GM21825 (cell line): Measurements from ENCODE around the gene SWI5.
"Not testable (repeated sequence)": the region's sequence is repeated elsewhere in the genome, so short reads cannot be mapped to it uniquely, and the experiment has no call there.

ENCODE experiments used
- ATAC-seq: cut with Tn5 transposase; IDR thresholded peaks from one replicate; pipeline ENCODE4 v1.9.1; 2021; ENCODE audit warnings: mild to moderate bottlenecking, moderate library complexity; ENCODE audit not compliant: unreplicated experiment

The SWI5 gene

DNA sequence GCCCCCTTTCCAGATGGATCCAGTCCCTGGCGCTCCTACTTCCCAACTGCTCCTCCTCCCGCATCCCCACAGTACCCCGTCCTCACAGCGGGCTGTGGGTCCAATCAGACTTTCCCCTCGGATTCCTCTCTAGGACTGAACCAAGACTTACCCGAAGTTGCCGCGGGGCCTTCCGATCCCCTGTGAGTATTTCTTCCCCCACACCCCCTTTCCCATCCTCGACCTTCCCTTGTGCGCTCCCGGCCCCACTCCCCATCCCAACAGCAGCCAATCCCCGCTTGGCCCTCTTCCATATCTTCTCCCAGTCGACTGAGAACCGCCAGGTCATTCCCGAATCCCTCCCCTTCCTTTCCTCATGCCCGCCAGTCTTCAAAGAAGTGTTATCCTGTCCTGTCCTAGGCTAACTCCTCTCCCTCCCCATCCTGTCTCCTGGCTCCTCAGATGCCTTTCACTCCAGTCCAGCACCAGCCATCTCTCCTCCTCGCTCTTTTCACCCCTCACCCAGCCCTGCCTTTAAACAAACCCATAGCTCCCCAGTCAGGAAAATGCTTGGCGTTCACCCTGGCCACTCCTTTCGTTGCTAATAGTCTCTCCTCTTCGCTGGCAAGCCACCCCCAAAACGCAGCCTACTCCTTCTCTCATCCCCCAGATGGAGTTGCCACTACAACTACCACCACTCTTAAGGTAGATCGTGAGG lies 646 bp downstream of the SWI5 start:
- ATAC-seq: no peak

DNA sequence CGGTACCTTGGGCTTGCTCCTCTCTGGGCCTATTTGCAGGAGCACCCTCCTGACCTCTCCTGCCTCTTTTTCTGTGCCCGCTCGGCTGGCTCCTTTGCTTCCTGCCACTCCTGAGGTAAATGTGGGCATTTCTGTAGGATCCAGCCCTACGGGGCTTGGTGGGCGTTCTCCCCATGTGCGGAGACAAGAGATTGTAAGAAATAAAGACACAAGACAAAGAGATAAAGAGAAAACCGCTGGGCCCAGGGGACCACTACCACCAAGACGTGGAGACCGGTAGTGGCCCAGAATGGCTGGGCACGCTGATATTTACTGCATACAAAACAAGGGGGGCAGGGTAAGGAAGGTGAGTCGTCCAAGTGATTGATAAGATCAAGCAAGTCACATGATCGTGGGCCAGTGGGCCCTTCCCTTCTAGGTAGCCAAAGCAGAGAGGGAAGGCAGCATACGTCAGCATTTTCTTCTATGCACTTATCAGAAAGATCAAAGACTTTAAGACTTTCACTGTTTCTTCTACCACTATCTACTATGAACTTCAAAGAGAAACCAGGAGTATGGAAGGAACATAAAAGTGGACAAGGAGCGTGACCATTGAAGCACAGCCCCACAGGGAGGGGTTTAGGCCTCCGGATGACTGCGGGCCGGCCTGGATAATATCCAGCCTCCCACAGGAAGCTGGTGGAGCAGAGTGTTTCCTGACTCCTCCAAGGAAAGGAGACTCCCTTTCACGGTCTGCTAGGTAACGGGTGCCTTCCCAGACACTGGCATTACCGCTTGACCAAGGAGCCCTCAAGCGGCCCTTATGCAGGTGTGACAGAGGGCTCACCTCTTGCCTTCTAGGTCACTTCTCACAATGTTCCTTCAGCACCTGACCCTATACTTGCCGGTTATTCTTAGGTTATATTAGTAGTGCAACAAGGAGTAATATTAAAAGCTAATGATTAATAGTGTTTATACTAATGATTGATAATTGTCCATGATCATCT lies 3.3 kb downstream of the SWI5 start:
- not testable (repeated sequence) for ATAC-seq

DNA sequence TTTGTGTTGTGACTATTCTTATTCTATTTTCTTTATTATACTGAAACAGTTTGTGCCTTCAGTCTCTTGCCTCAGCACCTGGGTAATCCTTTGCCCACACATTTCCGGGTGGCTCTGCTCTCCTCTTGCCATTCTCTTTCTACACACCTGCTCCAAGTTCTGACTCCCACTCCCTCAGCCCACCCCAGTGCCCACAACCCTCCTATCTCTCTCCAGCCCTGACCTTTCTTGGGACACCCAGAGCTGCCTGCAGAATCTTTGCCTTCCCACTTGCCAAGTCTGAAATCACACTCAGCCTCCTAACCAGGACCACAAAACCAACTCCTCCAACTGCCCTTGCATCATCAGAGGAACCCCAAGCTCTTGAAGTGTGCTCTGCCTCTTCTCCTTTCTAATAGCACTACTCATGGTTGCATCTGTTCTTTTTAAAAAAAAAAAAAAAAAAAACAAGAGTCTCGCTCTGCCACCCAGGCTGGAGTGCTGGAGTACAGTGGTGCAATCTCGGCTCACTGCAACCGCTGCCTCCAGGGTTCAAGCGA lies 4.1 kb downstream of the SWI5 start:
- no peak for ATAC-seq

DNA sequence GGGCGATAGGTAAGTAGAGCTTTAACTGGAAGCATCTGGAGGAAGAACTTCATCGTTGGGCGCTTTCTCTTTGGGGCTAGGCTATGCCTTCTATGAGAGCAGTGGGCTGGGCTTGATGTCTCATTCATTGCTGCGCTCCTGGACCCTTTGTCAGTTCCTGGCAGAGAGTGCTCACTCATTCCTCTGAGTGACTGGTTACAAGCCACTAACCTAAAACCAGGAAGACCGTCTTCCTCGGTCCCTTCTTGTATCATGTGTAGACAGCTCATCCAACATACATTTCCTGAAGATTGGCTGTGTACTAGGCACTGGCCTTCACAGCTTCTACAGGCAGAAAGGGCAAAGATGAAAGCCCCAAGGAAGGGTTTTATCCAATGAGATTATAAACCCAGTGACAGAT lies 6.4 kb downstream of the SWI5 start:
- ATAC-seq: no peak

DNA sequence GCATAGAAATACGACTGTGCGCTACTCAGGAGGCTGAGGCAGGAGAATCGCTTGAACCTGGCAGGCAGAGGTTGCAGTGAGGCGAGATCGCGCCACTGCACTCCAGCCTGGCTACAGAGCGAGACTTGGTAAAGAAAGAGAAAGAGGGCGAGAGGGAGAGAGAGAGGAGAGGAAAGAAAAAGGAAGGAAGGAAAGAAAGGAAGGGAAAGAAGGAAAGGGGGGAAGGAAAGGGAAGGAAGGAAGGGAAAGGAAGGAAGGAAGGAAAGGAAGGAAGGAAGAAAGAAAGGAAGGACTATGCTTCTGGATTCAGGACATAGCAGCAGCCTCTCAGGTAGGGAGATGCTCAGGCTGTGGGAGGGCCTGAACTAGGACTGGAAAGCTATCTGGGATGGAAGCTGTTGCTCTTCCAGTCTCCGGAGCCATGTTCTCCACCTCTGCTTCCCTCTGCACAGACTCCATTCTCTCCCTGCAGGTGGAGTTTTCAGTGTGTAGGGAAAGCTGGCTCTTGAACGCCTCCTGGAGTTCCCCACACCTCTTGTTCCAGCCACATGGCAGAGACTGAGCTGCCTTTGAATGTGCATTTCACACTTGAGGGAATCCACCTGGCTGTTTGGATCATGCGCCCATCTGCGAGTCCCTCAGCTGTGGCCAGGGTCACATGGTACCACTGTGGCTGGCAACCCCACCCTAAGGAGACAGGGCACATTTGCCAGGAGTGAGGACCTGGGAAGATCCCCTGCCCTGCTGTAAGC lies 9.1 kb downstream of the SWI5 start:
- no peak for ATAC-seq

DNA sequence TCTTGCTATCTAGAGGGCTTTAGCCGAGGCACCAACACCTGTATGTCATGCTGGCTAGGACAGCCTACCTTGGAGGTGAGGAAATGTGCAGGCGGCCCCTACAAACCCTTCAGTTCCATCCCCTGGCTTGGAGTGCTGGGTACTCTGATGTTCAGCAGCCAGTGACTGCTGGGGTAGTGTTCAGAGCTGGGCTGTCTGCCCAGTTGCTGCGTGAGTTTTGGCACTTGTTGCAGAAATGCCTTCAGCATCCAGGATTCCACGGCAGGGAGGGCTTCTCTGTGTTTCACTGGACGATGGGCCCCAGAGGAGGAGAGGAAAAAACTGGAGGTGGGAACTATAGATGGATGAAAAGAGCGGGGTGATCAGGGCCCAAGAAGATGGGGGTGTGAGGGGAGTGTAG lies 10.4 kb downstream of the SWI5 start:
- no peak for ATAC-seq

DNA sequence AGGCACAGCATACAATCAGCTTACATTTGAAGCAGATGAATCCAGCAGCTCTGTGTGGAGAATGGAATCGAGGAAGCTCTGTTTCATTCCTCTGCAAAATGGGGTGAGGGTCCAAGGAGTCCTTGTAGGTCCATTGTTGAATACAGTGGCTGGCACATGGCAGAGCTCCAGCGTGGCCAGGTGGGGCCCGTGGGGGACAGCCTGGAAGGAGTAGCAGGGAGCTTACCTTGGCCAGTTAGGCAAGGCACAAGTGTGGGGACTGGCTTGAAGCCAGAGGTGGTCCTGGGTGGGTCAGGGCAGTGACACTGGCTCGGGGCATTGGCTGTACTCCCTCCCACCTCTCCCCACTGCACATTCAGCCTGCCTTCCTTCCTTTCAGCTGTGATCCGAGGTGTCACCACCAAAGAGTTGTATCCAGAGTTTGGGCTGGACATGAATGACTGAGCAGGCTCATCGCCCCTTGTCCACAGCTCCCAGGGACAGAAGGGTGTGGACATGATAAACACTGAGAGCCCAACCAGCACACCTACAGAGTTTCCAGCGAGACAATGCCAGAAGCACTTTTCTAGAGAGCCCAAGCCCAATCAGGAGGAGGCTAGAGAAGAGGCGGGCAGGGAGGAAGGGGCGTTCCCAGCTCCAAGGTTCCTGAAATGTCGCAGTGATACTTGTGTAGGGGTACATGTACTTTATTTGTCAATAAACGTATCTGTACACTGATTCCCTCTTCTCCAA lies 12.4 kb downstream of the SWI5 start:
- no peak for ATAC-seq

DNA sequence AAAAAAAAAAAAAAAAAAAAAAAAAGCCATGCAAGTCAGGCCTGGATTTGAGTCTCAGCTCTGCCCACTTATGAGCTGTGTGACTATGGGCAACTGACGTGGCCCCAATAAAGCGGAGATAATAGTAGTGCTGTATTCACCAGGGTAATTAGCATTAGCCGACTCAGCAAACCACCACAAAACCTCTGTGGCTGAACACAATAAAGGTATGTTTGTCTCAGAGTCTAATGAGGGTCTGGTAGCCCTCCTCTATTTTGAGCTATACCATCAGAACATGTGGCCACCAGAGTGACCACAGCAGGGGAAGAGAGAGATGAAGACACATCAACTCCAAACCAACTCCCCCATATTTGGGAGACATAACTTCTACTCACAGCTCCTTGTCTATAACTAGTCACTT lies 15.9 kb downstream of the SWI5 start:
- no peak for ATAC-seq

DNA sequence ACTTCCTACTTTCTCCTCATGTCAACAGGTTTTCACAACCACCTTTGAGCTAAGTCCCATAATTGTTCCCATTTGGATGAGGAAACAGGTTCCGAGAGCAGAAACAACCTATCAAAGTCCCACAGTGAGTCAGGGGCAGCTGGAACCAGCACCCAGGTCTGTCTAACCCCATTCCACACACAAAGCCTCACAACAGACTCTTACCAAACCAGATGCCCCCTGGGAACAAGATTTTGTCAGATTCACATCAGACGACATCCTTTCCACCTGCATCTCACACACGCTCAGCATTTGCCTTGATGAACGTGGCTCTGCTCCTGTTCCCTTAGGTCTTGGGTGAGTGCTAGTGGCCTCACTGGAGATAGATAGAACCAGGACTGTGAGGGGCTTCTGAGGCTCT lies 17.0 kb downstream of the SWI5 start:
- ATAC-seq: no peak

DNA sequence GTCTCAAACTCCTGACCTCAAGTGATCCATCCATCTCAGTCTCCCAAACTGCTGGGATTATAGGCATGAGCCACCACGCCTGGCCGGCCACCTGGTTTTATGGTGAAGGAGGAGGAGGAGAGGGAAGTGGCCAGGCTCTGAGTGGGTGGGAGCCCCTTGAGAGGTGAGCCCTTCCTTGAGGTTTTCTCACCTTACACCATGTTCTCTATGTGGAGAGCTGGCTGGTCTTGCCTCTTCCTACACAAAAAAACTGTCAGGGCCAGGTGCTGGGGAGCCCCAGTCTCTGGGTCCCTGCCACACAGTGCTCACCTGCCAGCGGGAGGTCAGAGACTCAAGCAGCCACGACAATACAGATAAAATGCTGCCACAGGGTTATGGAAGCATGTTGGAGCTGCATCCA lies 18.1 kb downstream of the SWI5 start:
- no peak for ATAC-seq

DNA sequence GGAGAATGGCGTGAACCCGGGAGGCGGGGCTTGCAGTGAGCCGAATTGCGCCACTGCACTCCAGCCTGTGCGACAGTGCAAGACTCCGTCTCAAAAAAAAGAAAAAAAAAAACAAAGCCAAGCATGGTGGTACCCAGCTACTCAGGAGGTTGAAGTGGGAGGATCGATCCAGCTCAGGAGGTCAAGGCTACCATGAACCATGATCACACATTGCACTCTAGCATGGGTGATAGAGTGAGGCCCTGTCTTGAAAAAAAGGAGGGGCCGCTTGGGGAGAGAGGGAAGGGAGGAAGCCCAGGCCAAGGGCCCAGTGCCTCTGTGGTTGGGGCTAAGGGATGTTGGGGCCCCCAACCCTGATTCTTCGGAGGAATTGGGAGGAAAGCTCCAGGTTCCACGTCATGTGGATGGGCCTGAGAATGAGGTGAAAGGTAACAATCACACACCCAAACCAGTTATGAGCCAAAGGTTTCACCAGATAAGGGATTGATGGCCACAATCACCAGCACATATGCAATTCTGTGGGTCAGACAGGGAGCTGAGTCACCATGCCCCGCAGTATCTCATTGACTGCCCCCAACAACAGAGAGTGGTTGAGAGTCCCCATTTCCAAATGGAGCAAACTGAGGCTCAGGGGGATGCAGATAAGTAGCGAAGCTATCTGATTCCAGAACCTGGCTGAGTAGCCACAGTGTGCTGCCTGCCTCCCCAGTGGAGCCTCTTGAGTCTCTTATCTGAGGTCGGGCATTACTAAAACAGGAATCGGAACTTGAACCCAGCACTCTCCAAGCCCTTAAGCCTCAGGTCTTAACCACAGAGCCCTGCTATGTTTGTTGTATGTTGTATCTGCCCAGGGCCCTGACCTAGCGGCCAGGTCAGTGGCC lies 20.5 kb downstream of the SWI5 start:
- no peak for ATAC-seq

DNA sequence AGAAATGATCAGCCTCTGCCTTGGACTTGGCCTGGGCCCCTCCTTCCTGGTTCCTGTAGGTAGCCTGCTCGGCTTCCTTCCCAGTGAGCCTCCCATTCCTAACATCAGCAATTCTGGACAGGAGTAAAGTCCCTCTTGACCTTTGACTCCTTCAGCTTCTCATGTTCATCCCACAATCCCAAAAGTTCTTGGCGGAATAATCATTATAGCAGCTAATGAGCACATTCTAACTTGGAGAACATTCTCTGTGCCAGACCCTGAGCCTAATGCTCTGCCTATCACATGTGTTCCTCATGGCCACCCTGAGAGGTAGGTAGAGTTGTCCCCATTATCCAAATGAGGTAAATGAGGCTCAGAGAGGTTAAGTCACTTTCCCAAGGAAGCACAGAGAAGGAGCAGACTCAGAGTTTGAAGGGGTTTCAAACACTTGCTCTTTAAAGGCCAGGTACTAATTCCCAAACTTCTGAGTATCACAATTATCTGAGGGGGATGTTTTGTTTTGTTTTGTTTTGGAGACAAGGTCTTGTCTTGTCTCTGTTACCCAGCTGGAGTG lies 21.2 kb downstream of the SWI5 start:
- no peak for ATAC-seq

DNA sequence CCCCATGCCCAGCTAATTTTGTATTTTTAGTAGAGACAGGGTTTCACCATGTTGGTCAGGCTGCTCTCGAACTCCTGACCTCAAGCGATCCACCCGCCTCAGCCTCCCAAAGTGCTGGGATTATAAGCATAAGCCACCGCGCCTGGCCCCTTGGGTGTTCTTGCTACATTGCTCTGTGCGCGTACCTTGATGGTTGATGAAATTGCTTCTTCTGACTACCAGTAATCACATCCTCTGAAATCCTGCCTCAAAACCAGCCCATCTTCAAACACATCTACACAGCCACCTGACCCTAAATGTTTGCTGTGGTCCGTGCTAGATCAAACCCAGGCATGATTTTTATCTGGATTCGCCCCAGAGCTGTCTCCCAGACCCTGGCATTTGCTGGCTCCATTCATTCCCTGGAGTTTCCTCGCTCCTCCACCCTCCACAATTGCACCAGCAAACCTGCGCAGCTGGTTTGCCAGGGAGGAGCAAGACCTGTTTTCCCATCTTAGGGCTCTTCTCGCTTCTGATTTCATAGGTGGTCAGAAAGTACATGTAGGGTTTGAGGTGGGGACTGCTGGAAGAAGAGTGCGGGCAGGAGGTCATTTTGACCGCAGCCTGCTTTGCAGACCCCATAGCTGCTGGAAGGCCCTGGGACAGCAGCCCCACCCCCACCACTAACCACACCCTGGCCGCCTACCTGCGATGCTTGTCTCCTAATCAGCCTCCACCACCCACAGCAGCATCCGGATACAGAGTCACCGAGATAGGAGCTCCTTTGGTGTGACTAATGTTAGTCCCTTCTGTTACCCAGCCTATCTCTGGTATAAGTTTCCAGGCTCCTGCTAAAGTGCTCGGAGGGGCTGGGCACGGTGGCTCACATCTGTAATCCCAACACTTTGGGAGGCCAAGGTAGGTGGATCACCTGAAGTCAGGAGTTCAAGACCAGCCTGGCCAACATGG lies 22.7 kb downstream of the SWI5 start:
- ATAC-seq: no peak

DNA sequence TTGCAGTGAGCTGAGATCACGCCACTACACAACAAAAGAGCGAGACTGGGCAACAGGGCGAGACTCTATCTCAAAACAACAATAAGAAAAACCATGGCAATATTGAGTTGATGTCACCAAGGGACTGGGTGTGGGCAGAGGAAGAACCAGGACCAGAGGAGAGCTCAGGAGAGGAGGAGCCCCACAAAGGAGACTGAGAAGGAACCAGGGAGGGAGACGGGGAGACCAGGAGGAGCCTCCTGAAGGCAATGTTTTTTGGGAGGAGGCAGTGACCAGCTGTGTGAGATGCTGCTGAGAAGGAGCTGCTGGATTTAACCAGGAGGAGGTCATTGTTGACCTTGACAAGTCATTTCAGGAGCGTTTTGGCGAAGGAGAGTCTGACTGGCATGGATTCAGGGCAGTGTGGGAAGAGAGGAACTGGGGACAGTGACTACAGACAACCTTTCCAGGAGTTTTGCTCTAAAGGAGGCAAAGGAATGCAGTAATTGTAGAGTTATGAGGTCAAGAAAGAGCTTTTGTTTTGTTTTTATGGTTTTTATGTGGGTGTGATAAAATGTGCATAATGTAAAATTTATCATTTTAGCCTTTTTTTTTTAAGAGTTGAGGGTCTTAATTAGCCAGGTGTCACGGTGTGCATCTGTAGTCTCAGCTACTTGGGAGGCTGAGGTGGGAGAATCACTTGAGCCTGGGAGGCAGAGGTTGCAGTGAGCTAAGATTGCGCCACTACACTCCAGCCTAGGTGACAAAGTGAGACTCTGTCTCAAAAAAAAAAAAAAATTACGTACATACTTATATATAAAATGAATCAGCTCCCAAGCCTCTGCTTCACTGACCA lies 28.3 kb downstream of the SWI5 start:
- ATAC-seq: no peak

DNA sequence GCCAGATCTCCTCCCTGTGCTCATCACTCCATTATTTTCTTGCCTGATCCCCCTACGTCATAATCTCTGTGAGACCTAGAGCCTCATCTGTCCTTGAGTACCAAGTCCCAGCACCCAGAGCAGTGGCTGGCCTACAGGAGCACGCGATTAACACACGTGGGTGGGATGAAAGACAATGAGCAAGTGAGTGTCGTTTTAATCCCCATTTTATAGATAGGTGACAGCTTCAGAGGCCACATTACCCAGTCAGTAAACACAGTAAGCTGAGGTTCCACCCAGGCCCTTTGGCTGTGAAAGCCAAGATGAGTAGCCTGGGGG lies 28.9 kb downstream of the SWI5 start:
- ATAC-seq: no peak

DNA sequence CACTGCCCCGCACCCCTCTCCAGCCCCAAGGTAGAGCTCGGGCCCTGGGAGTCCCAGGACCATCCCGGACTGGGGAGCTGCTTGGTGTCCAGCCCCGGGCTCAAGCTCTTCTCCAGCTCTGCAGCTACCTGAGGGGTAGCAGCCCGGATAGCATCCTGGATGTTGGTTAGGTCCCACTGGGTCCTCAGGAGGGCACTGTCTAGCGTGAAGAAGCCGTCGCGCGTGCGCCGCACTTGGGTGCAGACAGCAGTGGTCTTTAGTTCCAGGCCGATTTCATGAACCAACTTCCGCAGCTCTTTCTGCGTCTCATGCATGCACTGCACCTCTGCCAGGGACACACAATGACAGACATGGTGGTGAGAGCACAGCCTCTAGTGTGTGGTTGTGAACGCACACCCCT lies 33.5 kb downstream of the SWI5 start:
- no peak for ATAC-seq

DNA sequence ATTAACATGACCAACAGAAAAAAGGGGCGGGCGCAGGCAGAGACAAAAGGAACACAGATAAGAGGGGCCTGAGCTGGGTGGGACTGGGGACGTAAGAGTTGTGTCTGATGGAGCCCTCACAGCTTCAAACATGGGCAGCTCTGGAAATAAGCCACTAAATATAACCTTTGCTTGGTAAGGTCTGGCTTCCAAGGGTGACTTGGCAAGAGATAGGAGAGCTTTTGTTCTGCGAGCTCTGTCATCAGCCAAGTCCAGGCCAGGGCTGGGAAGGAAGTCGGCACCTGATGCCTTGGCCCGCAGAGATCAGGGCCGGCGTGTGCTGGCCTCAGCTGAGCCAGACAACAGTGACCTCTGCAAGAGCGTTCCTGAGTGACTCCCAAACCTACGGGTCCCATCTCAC lies 34.4 kb downstream of the SWI5 start:
- no peak for ATAC-seq
